HL-60/S4 treated with phorbol 12-myristate 13-acetate at 8.2 ng/mL for 4 days and 3 days (cell line): ENCODE results near the gene CGN.
"Not testable (repeated sequence)": the region's sequence is repeated elsewhere in the genome, so short reads cannot be mapped to it uniquely, and the experiment has no call there.

ENCODE experiments used
- in situ Hi-C: fragments of 300-500 bp; cut with MboI; formaldehyde crosslinking; loops from 2 replicates; pipeline ENCODE4 v1.15.0; 2022; ENCODE audit warnings: low sequenced_read_pairs

Gene CGN

DNA sequence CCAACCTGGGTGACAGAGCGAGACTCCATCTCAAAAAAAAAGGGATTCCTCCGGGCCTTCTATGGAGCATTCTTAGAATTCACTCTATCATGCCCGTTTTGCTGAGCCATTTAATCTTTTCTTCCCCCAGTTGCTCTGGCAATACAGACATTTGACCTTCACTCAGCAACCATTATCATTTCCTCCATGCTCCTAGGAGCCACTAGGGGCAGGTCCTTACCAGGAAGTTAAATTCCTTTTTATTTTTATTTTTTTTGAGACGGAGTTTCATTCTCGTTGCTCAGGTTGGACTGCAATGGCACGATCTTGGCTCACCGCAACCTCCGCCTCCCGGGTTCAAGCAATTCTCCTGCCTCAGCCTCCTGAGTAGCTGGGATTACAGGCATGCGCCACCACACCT, 9.7 kb upstream of the CGN start:
- in situ Hi-C loops = no loop called here

DNA sequence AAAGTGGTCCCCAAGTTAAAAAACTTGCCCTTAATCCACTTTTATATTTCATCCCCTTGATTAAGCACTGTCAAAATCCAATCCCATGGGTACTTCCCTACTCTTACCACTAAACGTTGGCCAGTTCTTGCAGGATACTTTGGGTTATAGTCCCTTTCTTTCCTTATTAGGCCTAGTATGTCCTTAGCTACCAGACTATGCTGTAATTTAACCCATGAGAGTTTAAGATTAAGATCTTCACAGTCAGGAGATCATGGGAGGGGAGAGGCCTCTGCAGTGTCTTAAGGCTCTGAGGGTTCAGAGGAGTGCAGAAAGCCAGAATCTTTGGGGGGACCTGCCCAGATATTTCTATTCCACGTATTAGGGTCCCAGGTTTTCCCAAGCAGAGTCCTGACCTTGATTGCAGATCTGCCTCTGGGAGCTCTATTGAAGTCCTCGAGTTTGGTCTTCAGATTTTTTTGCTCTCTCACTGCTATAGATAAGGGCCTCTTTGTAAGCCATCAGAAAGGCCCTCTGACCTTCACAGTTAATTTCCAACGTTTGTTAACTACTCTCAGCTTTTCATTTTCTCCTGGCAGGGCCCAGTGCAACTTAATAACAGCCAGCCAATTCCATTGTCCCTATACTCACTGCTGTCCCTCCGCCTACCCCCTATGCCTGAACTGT, 9.0 kb upstream of the CGN start:
- in situ Hi-C loops = no loop called here

DNA sequence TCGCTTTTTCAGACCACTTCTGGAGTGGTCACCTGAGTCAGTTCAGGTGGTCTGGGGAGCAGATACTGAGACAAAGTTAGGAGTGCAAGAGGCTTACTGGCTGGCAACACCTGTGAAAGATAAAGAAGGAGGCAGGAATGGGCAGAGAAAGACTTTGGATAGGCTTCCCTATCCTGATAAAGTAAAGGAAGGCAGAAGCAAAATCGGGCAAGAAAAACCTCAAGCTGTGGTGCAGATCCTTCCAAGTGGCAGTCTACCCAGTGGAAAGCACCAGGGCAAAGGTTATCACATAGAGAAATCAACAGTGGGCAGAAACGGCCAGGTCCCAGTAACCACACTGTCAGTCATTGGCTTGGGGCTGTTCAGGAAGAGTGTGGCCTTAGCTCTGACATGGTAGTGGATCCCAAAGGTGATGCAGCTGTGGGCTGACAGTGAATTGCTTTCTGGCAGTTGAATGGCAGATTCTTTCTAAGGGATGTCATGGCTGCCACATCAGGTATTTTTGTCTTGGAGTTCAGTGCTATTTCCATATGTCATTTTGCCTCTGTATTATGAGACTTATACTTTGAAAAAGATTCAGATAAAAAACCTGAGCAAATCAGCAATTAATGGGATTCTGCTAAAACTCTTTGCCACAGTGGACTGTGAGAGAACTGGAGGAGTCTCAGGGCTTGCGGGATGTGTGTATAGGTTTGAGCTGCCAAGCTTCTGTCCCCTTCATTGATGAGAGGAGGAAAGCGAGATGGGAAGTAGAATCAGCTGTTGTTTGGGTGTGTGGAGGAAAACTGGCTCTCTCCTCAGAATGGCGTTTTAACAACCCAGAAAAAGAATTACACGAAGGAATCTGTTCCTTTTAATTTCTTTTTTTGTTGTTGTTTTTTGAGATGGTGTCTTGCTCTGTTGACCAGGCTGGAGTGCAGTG, 8.1 kb upstream of the CGN start:
- in situ Hi-C loops = no loop called here

DNA sequence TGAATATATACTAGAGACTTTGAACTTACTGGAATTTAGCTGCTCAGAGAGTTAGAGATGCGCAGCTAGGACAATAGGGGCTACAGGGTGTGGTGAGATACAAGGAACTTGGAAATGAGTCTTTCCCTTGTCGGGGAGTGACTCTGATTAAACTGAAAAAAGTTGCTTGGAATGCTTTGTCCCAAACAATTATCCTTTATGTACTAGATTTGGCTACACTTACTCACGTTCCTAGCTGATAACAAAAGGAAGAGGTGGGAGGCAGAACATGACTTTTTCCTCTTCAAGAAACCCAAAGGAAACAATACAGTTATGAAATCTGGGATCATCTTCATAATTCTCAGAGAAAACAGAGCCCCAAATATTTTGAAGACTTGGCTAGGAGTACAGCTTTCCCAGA, 6.9 kb upstream of the CGN start:
- in situ Hi-C loops = no loop called here

DNA sequence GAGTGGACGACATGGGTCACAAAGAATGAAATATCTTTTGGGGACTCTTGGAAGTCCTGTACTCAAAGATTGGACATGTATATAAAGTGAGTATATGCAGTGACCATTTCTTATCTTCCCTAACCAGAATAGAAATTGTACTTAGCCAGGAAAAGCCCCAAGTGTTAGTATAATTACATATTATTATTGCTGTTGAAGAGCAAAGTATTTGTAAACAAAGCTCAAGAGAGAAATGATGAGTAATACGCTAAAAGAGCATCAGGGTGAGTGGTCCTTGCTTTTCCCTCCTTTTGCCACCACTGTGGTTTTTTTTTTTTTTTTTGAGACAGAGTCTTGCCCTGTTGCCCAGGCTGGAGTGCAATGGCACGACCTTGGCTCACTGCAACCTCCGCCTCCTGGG, 6.4 kb upstream of the CGN start:
- in situ Hi-C loops = no loop called here

DNA sequence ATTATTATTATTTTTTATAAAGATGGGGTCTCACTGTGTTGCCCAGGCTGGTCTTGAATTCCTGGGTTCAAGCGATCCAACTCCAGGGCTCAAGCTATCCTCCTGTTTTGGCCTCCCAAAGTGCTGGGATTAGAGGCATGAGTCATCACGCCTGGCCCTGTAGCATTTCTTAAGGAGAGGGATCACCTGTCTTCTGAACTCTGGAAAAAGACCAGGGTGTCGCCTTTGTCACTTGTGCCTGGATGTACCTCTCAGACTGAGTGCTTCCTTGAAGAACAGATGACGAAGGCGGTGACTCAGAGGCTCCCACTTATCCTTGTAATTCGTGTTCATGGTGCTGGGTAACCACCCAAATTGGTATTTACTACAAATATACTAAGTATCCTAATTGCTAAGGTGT, 2.4 kb upstream of the CGN start:
- in situ Hi-C loops = no loop called here

DNA sequence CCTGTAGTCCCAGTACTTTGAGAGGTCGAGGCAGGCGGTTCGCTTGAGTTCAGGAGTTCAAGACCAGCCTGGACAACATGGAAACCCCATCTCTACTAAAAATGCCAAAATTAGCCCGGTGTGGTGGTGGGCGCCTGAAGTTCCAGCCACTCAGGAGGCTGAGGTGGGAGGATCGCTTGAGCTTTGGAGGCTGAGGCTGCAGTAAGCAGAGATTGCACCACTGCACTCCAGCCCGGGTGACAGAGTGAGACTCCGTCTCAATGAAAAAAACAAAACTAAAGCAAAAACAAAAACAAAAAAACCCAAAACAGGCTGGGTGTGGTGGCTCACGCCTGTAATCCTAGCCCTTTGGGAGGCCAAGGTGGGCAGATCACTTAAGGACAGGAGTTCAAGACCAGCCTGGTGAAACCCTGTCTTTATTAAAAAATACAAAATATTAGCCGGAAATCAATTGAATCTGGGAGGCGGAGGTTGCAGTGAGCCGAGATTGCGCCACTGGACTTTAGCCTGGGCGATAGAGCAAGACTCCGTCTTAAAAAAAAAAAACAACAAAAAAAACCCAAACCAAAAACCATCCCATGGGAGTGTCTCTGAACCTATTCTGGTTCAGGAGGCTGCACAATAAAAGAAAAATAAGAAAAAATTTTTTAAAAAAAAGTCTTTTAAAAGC, 1.7 kb upstream of the CGN start:
- in situ Hi-C loops = no loop called here

DNA sequence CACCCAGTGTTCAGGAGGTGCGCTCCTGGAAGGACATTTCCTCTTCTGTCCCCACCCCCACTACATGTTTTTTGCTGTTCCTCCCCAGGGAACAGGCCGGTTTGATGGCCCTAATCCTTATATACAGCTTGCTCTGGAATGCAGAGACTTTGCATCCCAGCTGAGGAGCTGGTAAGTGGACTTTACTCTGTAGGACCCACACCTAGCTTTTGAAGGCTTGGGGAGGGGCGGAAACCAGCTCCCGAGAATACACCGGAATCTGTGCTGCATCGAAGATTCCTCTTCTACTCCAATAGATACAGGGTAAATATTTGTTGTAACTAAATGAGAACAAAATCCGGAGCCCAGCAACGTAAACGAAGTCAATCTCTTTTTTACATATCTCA, 1.2 kb upstream of the CGN start:
- in situ Hi-C loops = no loop called here

DNA sequence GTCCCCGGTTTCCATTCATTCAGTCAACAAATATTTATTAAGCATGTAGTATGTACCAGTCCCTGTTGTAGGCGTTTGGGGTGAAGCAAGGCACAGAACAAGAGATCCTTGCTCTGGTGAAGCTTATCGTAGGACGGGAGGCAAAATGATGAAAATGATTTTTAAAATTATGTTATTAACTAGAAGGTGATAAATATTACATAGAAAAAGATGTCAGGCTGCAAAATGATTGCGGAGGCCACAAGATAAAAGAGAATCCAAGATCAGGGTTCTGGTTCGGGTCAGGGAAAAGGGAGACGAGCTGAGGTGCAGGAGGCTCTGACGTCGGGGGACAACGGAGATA, 602 bp upstream of the CGN start:
- in situ Hi-C loops = no loop called here

DNA sequence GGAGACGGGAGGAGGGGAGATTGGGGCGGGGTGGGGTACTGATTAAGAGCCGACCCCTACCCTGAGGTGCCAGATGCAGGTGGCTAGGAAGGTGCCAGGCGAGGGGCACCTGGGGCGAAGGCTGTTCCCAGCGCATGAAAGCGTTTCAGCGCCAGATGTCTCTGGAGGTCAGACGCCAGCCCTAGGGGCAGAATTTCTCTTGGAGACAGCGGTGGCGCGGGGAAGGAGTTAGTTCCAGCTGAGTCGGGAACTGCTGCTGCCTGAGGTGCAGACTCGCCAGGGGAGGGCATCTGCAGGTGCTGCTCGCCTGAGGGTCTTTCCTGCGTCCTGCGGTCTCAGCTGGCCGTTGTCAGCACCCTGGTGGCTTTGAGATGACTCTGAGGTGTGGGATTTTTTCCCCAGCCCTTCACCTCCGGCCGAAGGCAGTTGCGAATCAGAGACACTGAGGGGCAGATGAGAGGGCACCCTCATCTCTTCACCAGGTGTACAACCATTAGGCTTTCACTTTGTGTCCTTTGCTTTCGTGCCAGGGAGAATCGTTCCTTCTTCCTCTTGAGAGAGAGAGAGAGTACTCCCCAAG, 539 bp downstream of the CGN start:
- in situ Hi-C loops = no loop called here

DNA sequence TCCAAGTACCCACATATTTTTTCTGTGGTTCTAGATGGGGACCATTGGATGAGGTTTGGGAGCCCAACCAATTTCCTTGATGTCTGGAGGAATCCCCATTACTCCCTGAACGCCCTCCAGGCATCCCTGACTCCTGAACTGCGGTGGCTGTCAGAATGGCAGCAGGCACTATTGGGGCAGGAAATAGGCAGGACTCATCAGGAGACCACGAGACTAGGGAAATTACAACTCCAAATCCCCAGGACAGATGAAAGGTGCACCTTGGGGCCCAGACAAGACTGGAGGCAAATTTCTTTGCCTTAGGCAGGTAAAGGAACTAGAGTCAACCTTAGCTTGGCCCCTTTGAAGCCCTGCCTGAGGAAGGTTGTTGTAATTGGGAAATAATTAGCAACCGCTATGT, 1.1 kb downstream of the CGN start:
- in situ Hi-C loops = no loop called here

DNA sequence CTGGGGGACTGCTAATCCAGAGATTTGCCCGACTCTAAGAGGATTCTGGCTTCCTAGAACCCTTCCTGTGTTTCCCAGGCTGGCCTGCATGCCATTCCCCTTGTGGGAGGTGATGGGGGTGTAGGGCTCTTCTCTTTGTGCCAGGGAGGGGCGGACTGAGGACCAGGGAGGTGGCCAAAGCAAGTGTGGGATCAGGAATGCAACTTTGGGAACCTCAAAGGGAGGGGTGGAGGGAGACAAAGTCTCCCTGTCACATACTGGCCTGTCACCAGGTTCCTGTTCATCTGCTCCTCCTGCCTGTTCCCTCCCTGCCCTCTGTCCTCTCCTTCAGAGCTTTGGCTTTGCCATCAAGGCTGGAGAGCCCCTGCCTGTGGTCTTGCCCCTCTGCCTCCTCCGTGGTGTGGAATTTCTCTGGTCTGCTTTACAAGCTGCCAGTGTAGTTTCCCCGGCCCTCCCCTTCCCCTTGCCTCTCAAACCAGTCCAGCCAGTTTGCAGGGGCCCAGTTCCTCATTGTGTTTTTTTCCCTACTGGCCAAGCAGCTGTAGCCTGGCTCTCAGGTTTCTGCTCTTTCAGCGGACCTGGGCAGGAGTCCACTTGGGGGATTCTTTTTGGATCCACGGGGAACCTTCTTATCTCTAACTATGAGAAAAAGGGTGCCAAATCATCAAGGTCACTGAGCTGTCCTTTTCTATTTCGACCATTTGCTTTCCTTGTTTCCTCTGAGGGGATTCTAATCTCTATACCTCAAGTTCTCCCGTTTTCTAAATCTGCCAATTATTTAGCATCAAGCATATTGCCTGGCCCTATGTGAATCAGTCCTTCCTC, 1.8 kb downstream of the CGN start:
- in situ Hi-C loops = no loop called here

DNA sequence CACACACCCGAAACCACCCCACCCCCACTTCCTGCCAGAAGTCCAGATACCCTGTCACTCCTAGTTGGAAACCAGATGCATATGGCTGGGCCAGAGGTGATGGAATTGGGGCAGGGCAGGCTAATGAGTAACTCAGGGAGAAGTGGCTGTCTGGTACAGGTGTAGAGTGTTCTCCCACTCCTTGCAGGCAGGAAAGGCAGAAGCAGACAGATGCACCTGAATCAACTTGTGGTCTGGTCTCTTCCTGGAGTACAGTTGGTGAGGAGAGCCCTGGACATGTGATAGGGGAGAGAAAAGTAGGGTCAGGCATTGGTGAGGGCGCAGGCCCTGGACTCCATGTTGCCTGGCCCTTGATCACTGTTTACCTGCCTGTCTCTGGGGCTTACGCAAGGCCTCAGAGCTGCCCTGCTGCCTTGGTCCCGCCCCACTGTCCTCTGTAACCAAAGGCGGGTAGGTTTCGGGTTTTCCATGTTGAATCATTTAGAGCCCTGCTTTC, 2.5 kb downstream of the CGN start:
- in situ Hi-C loops = no loop called here

DNA sequence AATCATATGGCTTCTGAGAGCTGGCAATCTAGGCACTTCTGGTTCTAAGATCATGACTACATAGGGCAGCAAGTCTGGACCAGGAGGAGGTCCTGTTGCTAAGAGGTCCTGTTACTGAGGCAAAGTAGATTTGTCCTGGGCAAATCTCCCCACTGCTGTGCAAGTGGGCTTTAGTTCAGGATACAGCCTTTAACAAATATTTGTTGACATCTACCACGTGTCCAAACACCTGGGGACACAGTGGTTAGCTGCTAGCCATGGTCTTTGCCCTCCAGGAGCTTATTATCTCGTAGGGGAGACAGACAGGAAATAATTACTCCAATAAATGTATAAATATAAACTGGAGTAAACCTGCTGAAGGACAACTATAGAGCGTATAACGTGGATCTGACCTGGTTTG, 3.2 kb downstream of the CGN start:
- in situ Hi-C loops = no loop called here

DNA sequence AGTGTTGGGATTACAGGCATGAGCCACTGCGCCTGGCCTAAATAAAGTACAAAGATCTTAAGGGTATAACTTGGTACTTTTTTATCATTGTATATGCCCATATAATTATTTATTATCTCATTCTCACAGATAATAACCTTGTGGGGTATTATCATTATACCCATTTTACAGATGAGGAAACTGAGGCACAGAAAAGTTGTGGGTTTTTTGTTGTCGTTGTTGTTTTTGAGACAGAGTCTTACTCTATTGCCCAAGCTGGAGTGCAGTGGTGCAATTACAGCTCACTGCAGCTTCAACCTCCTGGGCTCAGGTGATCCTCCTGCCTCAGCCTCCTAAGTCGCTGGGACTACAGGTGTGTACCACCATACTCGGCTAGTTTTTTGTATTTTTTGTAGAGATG, 4.1 kb downstream of the CGN start:
- in situ Hi-C loops = no loop called here

DNA sequence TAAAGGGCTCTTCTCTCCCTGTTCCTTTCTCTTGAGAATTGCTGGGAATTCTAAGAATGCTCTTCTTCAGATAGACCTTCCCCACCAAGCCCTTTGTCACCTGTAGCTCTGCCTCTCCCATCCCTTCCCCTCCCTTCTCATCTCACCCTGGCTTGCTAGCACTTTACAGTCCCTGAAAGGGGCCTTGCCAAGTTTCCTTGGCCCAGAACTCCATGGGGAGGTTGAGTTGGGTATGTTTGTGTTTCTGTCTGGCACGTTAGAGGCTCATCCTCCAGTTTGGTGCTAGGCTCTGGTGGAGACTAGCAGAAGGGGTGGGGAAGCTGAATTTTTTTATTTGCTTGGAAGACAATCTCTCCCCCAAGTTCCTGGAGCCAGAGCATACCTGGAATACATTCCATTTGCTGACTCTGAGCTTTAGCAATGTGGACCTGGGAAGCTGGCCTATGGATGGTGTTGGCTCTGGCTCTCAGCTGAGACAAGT, 4.9 kb downstream of the CGN start:
- in situ Hi-C loops = no loop called here

DNA sequence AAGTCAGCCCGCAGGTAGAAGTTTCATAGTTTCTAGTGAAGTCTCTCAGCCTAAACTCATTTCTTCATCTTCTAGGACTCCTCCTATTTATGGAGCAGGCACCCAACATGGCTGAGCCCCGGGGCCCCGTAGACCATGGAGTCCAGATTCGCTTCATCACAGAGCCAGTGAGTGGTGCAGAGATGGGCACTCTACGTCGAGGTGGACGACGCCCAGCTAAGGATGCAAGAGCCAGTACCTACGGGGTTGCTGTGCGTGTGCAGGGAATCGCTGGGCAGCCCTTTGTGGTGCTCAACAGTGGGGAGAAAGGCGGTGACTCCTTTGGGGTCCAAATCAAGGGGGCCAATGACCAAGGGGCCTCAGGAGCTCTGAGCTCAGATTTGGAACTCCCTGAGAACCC, 7.2 kb downstream of the CGN start:
- in situ Hi-C loops = no loop called here

DNA sequence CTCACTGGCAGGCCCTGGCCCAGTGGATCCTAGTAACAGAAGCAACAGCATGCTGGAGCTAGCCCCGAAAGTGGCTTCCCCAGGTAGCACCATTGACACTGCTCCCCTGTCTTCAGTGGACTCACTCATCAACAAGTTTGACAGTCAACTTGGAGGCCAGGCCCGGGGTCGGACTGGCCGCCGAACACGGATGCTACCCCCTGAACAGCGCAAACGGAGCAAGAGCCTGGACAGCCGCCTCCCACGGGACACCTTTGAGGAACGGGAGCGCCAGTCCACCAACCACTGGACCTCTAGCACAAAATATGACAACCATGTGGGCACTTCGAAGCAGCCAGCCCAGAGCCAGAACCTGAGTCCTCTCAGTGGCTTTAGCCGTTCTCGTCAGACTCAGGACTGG, 7.7 kb downstream of the CGN start:
- in situ Hi-C loops = no loop called here

DNA sequence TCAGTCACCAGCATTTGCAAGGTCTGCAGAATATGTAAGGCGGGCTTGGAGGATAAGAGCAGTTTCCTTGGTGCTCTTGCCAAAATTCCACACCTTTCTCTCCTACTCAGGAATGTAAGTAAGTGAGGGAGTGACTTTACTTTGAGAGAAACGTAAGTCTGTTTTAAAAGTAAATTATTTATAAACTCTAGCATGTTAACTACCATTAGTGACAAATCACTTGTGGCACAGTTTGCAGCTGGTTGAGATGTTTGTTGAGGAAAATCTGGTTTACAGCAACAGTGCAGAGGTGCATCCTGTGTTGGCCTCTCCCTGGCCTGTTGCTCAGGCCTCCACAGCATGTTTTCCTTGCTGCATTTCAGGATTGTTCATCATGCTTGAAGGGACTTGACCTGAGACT, 8.5 kb downstream of the CGN start:
- in situ Hi-C loops = no loop called here

DNA sequence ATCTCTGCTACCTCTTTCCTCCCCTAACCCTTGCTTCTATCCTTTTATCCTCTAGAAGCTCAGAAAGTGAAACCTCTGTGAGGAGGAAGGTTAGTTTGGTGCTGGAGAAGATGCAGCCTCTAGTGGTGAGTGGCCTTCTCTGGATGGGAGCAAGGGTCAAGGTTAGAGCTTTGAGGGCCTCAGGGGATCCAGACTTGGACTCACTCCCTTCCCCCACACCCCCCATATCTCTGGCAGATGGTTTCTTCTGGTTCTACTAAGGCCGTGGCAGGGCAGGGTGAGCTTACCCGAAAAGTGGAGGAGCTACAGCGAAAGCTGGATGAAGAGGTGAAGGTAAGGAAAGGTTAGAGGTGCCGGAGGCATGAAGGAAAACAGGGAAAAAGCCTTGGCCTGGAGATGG, 9.2 kb downstream of the CGN start:
- in situ Hi-C loops = no loop called here

DNA sequence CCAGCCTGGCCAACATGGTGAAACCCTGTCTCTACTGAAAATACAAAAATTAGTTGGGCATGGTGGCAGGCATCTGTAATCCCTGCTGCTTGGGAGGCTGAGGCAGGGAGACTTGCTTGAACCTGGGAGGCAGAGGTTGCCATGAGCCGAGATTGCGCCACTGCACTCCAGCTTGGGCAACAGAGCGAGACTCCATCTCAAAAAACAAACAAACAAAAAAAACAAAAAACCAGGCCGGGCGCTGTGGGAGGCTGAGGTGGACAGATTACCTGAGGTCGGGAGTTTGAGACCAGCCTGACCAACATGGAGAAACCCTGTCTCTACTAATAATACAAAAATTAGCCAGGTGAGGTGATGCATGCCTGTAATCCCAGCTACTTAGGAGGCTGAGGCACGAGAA, 11.2 kb downstream of the CGN start:
- in situ Hi-C loops = not testable (repeated sequence)
